GM12891 (cell line): ENCODE measurements around the gene PHF20.

Experiments used
- POLR2A ChIP-seq: IDR thresholded peaks from 2 replicates; pipeline ENCODE4 v1.6.1; 2011; ENCODE audit warnings: low read depth, low read length, control low read depth
- POLR2AphosphoS5 ChIP-seq: IDR thresholded peaks from 2 replicates; pipeline ENCODE4 v1.6.1; 2011; ENCODE audit warnings: low read depth, low read length, control low read depth
- SPI1 ChIP-seq: IDR thresholded peaks from 2 replicates; pipeline ENCODE4 v1.6.1; 2011; ENCODE audit warnings: low read depth, low read length, control low read depth
- TAF1 ChIP-seq: IDR thresholded peaks from 2 replicates; pipeline ENCODE4 v1.6.1; 2011; ENCODE audit warnings: low read depth, low read length, control low read depth

DNA sequence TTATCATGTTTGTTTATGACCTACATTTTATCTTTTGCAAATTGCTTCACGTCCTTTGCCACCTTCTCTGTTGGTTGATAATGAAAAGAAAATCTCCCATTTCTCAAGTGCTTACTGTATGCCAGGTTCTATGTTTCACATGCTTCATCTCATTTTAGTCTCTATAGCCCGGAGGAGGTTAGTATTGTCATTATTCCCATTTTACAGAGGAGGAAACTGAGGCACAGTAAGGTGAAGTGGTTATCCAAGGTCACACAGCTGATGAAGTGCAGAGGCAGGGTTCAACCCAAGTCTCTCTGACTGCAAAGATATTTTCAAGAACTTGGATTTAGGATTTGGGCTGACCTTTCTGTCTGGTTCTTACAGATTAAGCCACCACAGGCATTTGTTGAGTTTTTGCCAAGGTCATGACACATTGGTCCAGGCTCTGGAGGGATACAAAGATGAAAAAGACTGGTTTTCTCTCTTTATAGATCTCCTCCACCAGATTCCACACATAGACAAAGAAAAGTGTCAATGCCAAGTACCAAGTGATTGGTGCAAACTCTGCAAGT is 217.2 kb downstream of the PHF20 start:
- TF ChIP-seq POLR2A (no peak), POLR2AphosphoS5 (no peak), TAF1 (no peak), SPI1 (no peak)
